GM03348 (cell line): ENCODE data around the gene GALNT15.

Experiments used
- DNase-seq: peaks from one replicate; pipeline ENCODE4 v3.0.0; 2012; ENCODE audit warnings: low spot score

The GALNT15 gene

DNA sequence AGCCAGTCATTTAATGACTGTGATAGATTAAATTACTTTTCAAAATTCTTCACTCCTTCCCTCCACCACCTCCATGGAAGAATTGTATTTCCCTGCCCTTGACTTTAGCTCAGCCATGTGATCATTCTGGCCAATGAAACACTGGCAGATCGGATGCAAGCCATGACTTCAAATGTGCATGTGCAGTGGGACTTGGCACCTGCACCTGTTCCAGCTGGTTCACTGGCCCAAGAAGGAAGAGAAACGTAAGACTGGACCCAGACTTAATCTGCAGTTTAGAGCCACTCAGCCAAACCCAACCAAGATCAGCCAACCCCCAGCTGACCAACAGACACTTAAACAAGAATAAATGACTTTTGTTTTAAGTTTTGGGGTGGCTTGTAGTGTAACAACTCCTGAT, 78.5 kb downstream of the GALNT15 start:
- DNase-seq = no peak

DNA sequence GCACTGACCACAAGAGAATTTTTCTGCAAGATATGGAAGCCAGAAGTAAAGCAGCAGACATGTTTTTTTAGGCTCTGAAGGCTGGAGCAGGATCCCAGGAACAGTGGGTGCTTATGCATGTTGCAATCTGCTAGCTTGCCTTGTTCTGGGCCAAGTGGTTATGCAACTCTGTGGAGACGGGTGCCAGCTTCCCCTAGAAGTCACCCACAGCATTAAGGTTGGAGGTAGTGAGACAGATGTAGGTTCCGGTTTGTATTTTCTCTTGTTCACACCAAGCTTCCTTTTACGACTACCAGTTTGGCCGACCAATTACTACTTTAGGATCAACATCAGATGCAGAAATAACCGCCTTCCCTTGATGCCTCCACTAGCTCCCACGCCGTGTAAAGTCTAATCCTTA, 79.1 kb downstream of the GALNT15 start:
- DNase-seq = peak; percentile 55

DNA sequence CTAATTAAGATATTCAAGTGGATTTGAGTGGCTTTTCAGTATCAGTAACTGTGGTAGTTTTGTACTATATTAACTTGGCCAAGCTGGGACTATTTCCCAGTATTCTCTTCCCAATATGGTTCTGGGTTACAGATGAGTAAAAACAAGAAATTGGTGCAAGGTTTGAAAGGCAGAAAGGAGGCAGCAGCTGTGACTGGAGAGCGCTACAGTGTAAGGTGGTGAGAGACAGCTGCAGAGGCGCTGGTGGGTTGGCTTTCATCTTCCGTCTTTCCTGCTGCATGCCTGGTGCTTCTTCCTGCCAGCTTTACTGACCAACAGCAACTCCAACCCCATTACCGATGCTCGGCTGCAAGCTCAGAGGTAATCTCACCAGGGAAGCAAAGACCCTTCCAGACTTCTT, 80.4 kb downstream of the GALNT15 start:
- no peak for DNase-seq

DNA sequence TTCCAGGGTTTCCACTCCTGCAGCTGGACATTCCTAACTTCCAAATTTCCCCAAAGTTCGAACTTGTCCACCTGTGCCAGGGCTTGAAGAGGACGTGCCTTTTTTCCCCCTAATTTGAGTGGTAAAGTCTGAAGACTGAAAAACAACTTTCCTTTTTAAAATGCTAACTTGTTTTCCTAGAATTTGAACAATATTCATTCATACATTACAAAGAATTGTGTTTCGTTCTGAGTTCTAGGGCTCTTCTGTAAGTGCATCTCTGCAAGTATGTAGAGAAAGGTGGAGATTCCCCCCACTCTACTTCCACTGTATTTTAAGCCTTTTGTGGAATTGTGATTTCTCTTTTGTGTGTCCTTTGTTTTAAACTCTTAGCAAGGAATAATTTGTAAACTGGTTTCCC, 80.8 kb downstream of the GALNT15 start:
- no peak for DNase-seq

DNA sequence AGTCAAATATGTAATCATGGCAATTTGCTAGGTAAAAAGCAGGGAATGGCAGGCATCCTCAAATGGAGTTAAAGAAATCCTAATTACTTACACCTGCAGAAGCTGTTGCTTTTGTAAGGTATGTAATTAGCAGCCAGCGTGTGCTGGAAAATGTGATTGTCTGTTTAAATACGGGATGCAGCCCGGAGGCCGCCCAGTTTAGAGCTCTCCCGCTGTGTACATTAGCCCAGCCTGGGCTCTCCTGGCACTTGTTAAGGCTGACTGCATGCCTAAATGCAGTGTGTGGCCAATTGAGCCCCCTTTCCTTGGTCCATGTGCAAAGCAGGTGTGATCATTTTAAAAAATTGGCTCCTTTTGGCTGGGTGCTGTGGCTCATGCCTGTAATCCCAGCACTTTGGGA, 81.2 kb downstream of the GALNT15 start:
- DNase-seq = no peak

DNA sequence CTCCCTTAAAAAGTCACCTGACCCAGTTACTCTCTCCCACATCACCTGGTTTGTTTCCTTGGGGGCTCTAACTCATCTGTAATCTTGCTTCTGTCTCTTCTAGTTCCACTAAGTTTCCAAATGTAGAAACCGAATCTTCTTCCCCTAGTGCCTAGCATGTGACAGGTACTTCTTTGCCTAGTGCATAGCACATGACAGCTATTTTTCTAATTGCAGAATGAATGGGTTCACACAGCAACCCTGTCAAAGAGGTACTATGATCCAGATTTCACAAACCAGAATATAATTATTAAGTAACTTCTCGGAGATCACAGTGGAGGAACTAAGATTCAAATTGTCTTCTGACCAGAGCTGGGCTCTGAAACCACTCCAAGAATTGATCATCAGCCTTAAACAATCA, 82.8 kb downstream of the GALNT15 start:
- DNase-seq = no peak

DNA sequence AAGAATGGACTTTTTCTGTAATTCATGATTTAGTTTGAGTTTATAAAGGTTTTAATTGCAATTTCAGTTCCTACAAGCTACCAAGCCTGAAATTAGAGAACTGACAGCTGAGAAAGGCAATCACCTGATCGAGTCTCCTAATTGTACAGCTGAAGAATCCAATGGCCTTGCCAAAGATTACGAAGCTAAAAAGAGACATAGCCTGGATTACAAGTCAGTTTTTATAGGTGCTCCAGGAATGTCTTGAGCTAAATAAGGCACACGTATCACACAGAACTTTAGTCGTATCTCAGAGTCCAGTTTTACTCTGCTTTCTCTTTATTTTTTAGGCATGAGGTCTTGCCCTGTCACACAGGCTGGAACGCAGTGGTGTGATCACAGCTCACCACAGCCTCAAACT, 83.7 kb downstream of the GALNT15 start:
- DNase-seq = no peak

DNA sequence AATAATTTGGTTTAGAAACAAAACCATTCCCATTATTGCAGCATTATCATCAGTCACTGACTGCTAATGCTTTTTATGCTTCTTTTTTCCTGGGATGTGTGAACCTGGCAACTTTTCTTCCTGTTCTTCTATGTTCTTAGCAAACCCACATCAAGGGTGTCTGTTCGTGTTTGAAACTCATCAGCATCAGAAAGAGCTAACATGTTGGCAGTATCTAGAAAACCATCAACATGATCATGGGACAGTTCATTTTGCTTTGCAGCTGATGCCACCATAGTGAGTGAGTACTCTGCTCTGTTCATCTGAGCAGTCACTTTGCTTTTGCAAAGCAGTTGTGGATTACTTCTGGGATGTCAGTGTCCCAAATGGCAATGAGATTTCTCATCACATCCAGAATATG, 84.4 kb downstream of the GALNT15 start:
- no peak for DNase-seq

DNA sequence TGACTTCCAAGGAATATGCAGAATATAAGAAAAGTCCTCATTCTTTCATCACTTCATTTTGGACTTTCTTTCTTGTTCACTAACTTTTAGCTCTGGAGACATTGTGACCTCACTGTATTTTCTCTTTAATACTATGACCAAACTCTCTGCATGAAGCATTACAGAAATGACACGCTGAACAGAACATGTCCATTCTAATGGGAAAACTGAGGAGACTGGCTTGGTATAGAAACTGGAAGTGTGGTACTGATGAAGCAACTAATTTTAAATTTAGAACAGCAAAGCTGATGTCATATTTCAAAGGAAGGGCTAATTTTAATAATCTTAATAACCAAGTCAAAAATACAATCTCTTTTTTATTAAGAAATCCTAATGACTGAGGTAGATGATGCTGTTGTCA, 85.6 kb downstream of the GALNT15 start:
- DNase-seq = no peak

DNA sequence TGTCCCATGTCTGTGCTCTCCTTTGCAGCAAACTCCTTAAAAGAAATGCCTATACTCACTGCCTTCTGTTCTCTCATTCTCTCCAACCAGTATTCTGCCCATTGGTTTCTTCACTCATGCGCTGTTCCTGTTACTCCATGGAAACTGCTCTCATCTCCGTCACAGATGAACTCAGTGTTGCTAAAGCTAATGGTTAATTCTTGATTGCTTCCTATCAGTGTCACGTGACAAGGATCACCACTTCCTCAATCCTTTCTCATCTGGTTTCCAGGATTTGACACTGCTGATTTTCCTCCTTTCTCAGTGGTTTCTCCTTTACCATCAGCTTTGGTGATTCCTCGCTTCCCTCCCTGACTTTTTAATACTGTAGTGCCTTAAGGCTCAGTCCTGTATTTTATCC, 87.7 kb downstream of the GALNT15 start:
- DNase-seq = no peak

DNA sequence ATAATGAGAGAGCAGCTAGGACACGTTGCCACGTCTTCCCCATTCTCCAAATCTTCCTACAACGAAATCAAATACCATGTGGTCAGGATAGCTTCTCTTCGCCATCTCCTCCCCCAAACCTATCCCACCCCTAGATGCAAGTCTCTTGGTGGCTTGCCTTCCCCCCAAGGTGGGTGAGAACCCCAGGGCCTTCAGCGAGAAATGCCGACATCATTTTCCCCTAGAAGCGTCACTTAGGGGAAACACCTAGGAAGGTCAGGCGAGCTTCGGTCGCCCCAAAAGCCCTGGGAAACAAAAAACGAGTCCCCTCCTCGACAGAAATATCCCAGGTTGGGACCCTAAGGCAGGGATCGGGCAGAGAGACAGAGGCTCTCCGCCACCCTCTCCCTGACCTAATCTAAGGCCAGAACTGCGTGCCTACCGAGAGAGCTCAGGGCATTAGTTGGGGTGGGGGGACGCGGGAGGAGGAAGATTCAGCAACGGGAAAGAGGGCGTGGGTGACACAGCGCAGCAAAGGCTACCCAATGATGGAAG, 89.8 kb downstream of the GALNT15 start:
- DNase-seq = peak; percentile 9

DNA sequence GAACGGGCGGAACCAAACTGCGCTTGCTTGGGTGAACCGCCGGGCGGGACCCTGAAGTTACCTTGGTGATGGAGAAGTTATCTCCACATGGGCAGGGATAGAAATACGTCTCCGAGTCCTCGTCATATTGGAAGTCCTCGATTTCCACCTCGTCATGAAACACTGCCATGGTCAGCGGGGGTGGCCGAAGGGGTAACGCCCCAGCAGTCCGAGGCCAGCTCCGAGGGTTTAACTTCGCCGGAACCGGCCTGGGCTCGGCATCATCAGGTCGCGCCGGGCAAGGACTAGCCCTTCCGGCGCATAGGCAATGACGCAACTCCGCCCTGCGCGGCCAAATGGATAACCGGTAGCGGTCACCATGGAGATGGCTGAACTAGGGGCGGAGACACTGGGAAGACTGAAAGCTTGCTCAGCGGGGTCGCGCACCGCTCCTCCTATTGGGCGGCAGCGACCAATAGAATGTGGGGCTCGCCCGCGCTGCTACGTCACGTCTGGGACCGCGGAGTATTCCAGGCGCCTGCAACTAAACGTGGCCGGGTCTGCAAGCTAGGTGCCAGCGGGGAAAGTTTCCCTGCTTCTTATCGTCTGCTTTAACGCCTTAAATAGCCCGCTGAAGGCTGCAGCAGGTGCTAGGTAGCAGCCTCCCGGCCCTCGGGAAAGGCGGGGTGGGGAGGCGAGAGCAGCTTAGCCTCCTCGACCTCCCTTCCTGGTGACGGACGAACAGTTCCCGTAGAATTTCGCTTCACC, 90.4 kb downstream of the GALNT15 start, which contains the start of the genes DPH3 and OXNAD1:
TSS of gene DPH3 (minus strand) at position 236 of the 747 bp plus-strand sequence. CDS start at position 169, 67 bp downstream.
TSS of gene OXNAD1 (plus strand) at position 505 of the 747 bp plus-strand sequence. CDS start 5,741 bp downstream, outside the sequence.
- DNase-seq = peak; percentile 99

DNA sequence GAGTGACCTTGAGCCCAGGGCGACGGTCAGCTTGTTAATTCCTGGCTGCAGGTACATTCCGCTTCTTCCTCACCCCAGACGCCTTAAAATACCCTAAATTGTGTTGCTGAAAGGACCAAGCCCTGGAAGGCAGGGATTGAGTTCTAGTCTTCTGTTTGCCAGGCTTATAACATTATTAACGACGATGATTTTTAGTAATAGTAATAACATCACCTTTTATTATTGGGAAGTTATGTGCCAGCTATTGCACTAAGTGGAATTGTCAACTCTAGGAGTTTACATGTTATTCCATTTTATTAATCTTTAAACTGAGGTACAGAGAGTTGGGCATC, 90.9 kb downstream of the GALNT15 start:
- DNase-seq = no peak

DNA sequence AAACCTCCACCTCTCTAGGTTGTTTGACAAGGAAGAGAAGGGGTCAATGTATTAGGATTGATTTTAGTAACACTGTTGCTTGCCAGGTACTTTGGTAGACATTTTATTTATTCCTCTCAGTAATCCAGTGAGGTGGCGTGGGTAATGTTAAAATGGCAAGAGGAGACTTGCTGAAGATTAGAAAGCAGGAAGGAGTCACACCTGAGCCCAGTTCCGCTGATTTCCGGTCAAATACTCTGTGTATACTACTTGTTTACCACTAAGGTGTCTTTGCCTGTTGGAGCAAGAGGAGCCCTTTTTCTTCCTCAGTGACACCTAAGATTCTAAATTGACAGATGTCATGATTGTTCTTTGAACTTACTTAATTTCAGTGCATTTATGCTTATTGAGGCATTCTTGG, 92.2 kb downstream of the GALNT15 start:
- no peak for DNase-seq

DNA sequence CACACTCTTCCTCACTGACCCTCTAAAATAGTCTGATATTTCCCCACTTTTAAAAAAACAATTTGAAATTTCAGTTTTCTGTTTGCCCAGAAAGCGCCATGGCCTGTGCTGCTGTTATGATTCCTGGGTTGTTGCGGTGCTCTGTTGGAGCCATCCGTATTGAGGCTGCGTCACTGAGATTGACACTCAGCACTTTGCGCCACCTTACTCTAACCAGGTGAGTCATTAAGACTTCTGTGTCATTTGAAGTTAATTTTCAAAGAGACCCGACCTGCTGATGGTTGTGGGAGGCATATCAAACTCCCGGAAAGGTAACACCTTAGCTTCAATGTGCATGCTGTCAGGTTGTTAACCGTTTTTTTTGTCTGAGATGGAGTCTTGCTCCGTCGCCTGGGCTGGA, 96.4 kb downstream of the GALNT15 start:
- DNase-seq = no peak

DNA sequence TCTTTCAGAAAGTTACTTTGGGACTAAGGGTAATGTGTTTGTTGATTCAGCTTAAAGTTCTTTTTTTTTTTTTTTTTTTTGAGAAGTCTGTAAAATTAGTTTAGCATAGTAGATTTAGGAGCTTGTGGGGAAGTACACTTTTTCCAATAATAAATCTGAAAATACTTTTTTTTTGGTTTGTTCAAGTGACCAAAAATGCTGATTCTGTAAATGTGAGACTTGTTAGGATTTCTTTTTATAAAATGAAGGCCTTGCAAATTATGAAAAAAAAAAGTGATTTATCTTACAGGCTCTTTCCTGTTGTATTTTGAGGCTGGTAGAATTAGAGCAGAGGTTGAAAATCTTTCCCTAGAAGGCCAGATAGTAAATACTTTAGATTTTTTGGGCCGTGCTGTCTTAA, 98.1 kb downstream of the GALNT15 start:
- no peak for DNase-seq

DNA sequence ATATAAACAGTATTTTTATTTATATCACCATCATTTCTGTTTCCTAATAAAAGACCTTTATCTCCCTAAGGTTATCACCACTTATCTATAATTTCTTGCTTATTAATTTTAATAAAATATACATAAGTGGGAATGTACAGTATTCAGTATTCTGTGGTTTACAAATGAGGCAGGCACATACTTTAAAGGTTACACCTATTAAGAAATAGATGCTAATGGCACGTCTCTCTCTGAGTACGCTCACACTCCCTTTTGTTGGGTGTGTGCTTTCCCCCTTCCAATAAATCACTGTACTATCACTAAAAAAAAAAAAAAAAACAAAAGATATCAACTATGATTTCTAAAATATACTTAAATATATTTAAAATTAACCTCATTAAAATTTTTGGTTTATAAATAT, 99.4 kb downstream of the GALNT15 start:
- DNase-seq = no peak

DNA sequence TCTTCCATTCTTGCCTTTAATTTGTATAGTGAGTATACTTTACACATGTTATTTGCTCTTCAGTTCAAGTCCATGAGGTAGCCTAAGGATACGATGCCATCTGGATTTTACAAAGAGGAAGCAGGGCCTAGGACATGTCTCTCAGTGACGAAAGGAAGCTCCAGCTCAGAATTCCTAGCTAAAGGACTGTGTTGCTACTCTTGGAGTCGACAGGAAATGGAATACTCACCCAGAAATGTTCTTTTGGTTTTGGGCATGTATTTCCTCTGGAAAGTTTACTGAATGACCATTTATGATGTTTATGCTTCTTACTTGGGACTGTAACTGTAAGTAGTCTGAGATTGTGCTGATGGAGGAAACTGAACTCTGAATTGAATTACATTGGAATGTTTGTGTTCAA, 103.0 kb downstream of the GALNT15 start:
- no peak for DNase-seq

DNA sequence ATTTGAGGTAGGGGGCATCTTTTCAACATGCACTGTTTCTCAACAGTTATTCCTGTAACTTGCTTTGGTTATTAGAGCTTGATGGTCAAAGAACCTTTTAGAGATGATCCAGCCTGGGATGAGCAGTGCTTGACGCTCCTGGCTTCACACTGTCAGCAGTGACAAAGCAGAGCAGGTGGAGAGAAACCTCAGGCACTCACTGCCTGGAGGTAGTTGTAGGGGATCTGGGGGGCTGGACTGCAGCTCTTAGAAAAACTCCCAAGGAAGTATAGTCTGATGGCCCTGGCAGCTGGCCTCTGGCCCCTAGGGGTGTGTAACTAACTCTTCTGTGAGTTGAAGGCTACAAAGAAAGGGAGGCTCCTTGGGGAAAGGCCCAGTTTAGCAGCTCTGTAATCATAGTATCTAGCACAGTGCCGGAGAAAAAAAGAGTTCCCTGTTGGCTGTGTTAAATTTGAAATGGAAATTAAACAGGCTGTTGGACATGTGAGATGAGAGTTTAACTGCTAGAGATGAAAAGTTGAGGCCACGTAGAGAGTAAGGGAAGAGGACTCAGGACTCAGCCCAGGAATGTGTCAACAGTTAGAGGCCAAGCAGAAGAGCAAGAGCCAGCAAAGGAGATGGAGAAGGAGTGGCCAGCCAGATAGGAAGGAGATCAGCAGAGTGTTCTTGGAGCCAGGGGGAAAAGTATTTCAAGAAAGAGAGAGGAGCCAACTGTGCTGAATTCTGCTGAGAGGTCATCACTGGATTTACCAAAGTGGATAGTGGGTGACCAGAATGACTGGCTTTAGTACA, 104.7 kb downstream of the GALNT15 start:
- no peak for DNase-seq

DNA sequence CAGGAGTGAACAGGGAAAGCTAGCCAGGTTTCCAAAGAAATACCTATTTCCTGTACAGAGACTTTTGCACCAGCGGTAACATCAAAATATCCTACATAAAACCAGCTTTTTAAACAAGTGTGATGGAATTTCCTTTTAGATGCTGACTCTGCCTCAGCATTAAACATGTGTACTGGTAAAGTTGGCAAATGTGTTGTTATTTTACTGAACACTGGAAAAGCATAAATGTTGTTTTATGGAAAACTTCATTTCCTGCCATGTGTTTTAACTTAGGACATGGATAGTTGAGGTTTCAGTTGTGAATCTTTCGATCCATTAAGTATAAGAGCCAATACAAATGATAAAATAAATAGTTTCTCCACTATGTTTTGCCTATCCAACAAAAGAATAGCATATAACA, 106.2 kb downstream of the GALNT15 start:
- DNase-seq = peak; percentile 14
